HepG2 (cell line): Measurements from ENCODE around the gene DGKG. TPM values are rescaled to one million over a fixed set of nuclear protein-coding genes. Genes with fewer than 3 reads are reported as not detected.

Experiments
- ATAC-seq: fragments of 200-7000 bp; cut with Tn5 transposase; 3 replicates; pipeline ENCODE4 v1.9.1; 2020; ENCODE audit warnings: mild to moderate bottlenecking, moderate library complexity
- Bru-seq: library from RNA; stranded (reverse); fragments of 400-500 nt; gene quantifications from one replicate; lab custom pipeline; 2021; lab: Mats Ljungman, UMichigan
- BruChase-seq, 2 experiments: library from RNA; stranded (reverse); fragments of 400-500 nt; gene quantifications; one replicate each; lab custom pipeline; 2021; lab: Mats Ljungman, UMichigan
- BruUV-seq: library from RNA; stranded (reverse); fragments of 400-500 nt; replicated peaks from 2 replicates; lab custom pipeline; 2021; lab: Mats Ljungman, UMichigan
- CTCF ChIA-PET: fragments of 300-600 bp; formaldehyde crosslinking; extraction: SDS; loops from one replicate; lab custom pipeline; 2021; ENCODE audit warnings: low total read pairs, inconsistent platforms, low intra/inter-chr PET ratio; lab: Yijun Ruan, JAX
- POLR2A ChIA-PET: fragments of 350-600 bp; sonication (Branson Sonifier 250); formaldehyde crosslinking; loops from one replicate; lab custom pipeline; 2020; ENCODE audit warnings: antibody characterized with exemption, inconsistent platforms; lab: Yijun Ruan, JAX
- DNase-seq: peaks from one replicate; pipeline ENCODE4 v3.0.0-alpha.2; 2015; ENCODE audit warnings: low spot score
- FAIRE-seq: peaks from 3 replicates; lab custom pipeline; 2011; peaks lifted over from hg19 to GRCh38; lab: Jason Lieb, UNC
- H2AFZ ChIP-seq: one replicate; pipeline ENCODE4 v1.6.1; 2011; ENCODE audit warnings: low read length, inconsistent platforms
- H3K27ac ChIP-seq: fragments of 300-600 bp; 3 replicates; pipeline ENCODE4 v1.8.0; 2011; ENCODE audit warnings: mixed run types, mild to moderate bottlenecking, mixed read lengths, low read length, inconsistent platforms; ENCODE audit not compliant: insufficient read depth; ENCODE audit errors: extremely low read length
- H3K27me3 ChIP-seq, 2 experiments: fragments of 200-600 bp in 1 of 2; 2 replicates in 1 of 2; 3 replicates in 1 of 2; pipeline versions ENCODE4 v1.6.0 to v1.8.0; 2011; ENCODE audit warnings: low read length in 2 of 2, mild to moderate bottlenecking in 2 of 2, moderate library complexity in 2 of 2, inconsistent platforms in 1 of 2; ENCODE audit not compliant: insufficient read depth in 2 of 2, control insufficient read depth in 1 of 2
- H3K36me3 ChIP-seq, 2 experiments: fragments of 200-600 bp in 1 of 2; replicated peaks in 1 of 2; 2 replicates in 1 of 2; 3 replicates in 1 of 2; pipeline versions ENCODE4 v1.5.1 to v1.8.0; 2011; ENCODE audit warnings: low read length in 2 of 2, inconsistent platforms in 1 of 2; ENCODE audit not compliant: insufficient read depth in 2 of 2, control insufficient read depth in 1 of 2
- H3K4me1 ChIP-seq: 2 replicates; pipeline ENCODE4 v1.5.1; 2012; ENCODE audit warnings: low read length, inconsistent platforms; ENCODE audit not compliant: insufficient read depth
- H3K4me2 ChIP-seq: 2 replicates; pipeline ENCODE4 v1.6.0; 2011; ENCODE audit warnings: low read depth, low read length, inconsistent platforms
- H3K4me3 ChIP-seq, 3 experiments: fragments of 200-600 bp in 1 of 3; sonication (generic), shearing (Covaris generic) in 1 of 3; replicated peaks in 1 of 3; 2 replicates each; pipeline ENCODE4 v1.5.1; 2011 to 2016; ENCODE audit warnings: low read length in 3 of 3, inconsistent platforms in 2 of 3, low read depth in 2 of 3, mild to moderate bottlenecking in 2 of 3, control low read depth in 1 of 3, mixed read lengths in 1 of 3; ENCODE audit not compliant: insufficient read depth in 1 of 3
- H3K79me2 ChIP-seq: one replicate; pipeline ENCODE4 v1.6.1; 2011; ENCODE audit warnings: low read length, inconsistent platforms; ENCODE audit not compliant: insufficient read depth
- H3K9ac ChIP-seq: 2 replicates; pipeline ENCODE4 v1.6.0; 2011; ENCODE audit warnings: mild to moderate bottlenecking, low read depth, low read length, inconsistent platforms; ENCODE audit not compliant: insufficient read depth
- H3K9me3 ChIP-seq: 2 replicates; pipeline ENCODE4 v1.5.1; 2012; ENCODE audit warnings: mild to moderate bottlenecking, low read length
- H4K20me1 ChIP-seq: 2 replicates; pipeline ENCODE4 v1.6.0; 2011; ENCODE audit warnings: inconsistent platforms, mild to moderate bottlenecking, low read length, moderate library complexity; ENCODE audit not compliant: insufficient read depth
- HDAC1 ChIP-seq: sonication (generic); formaldehyde crosslinking; IDR thresholded peaks from 2 replicates; pipeline ENCODE4 v1.5.1; 2020; ENCODE audit warnings: mild to moderate bottlenecking, missing genetic modification reagents
- HDAC2 ChIP-seq: sonication (generic); formaldehyde crosslinking; IDR thresholded peaks from 2 replicates; pipeline ENCODE4 v1.4.0; 2020; ENCODE audit warnings: missing genetic modification reagents
- ZNF687 ChIP-seq: sonication (generic); formaldehyde crosslinking; IDR thresholded peaks from 2 replicates; pipeline ENCODE4 v1.5.1; 2020; ENCODE audit warnings: mild to moderate bottlenecking, missing genetic modification reagents, moderate library complexity
- ZNF800 ChIP-seq: sonication (generic); formaldehyde crosslinking; IDR thresholded peaks from 2 replicates; pipeline ENCODE4 v1.4.0; 2020; ENCODE audit warnings: missing genetic modification reagents
- WGBS: methylation state at CpG from one replicate; pipeline ENCODE4 v1.1.6; 2017; ENCODE audit warnings: low lambda C conversion rate; 5-methylcytosine and 5-hydroxymethylcytosine counted together
- in situ Hi-C: cut with HindIII; loops from 2 replicates; pipeline ENCODE4 v1.10.0; 2017; ENCODE audit warnings: low pct_unique_long_range_greater_than_20kb; ENCODE audit not compliant: extremely low pct_ligation_motif_present
- intact Hi-C: fragments of 100-400 bp; cut with micrococcal nuclease; formaldehyde crosslinking; loops from one replicate; pipeline ENCODE4 v1.10.0; 2022; ENCODE audit not compliant: unreplicated experiment
- long read RNA-seq, 2 experiments: library from RNA in 1 of 2; library from polyadenylated mRNA in 1 of 2; stranded (forward) in 1 of 2; unstranded in 1 of 2; transcript quantifications; one replicate each; pipeline ENCODE4 v2.0.0, GENCODE V29; 2019 to 2022
- polyA minus RNA-seq, 3 experiments: library from RNA; depleted of rRNA, polyadenylated mRNA; stranded (reverse); fragments of >200 nt; gene quantifications; 2 replicates each; pipeline ENCODE4 v1.2.3, GENCODE V29; 2011; ENCODE audit warnings: low replicate concordance in 1 of 3
- polyA plus RNA-seq, 8 experiments: library from polyadenylated mRNA; depleted of rRNA in 3 of 8; stranded (reverse) in 7 of 8; unstranded in 1 of 8; fragments of >200 nt; fragmentation: Illumina TruSeq in 4 of 8; extraction: Trizol in 4 of 8; gene quantifications; 2 replicates each; pipeline versions ENCODE4 v1.2.1 to v1.2.3, GENCODE V29; 2011 to 2016; ENCODE audit warnings: low read depth in 4 of 8, missing spikeins in 1 of 8, mixed read lengths in 1 of 8; ENCODE audit not compliant: insufficient read depth in 1 of 8
- total RNA-seq, 5 experiments: library from RNA; depleted of rRNA; stranded (reverse); fragments of >200 nt; fragmentation: Illumina TruSeq; extraction: Trizol; gene quantifications; 2 replicates each; pipeline ENCODE4 v1.2.3, GENCODE V29; 2016; ENCODE audit warnings: low read depth in 1 of 5
- TF ChIP-seq, protein P1 (sequence below): sonication (generic); formaldehyde crosslinking; IDR thresholded peaks from 2 replicates; pipeline ENCODE4 v1.9.0; 2022; ENCODE audit warnings: missing genetic modification reagents, mild to moderate bottlenecking, borderline replicate concordance

The DGKG gene
- total RNA-seq (2016; rRNA removed; fragmentation: Illumina TruSeq; extraction: Trizol) (6.2 and 10.2 TPM in 2 replicates), polyA plus RNA-seq (2011; rRNA removed) (3.1 and 3.8 TPM in 2 replicates), polyA minus RNA-seq (2011; rRNA and poly(A)+ RNA removed; ENCODE audit: low replicate concordance) (6.4 TPM in 1 of 2 replicates, not detected in the other), Bru-seq, nascent RNA (percentile 47 among the genes with signal in this experiment), BruChase-seq, experiment 1, labeled RNA remaining after a 6-hour chase (percentile 33 among the genes with signal in this experiment), BruChase-seq, experiment 2, labeled RNA remaining after a 2-hour chase (percentile 44 among the genes with signal in this experiment)
- 7.1 TPM in 2 replicates for total RNA-seq (2016; cell fraction: cytosol; rRNA removed; fragmentation: Illumina TruSeq; extraction: Trizol; ENCODE audit: low read depth)
- total RNA-seq (2016; cell fraction: insoluble cytoplasmic fraction; rRNA removed; fragmentation: Illumina TruSeq; extraction: Trizol), result 6.5 and 10.7 TPM in 2 replicates
- total RNA-seq (2016; cell fraction: membrane; rRNA removed; fragmentation: Illumina TruSeq; extraction: Trizol), result 7.4 and 9.0 TPM in 2 replicates
- total RNA-seq (2016; cell fraction: nucleus; rRNA removed; fragmentation: Illumina TruSeq; extraction: Trizol), result 6.0 and 6.2 TPM in 2 replicates
- polyA plus RNA-seq (2011; cell fraction: cytosol; rRNA removed), result 3.0 and 3.5 TPM in 2 replicates
- polyA plus RNA-seq (2011; cell fraction: nucleus; rRNA removed), result 2.5 and 3.9 TPM in 2 replicates
- 3.7 and 6.9 TPM in 2 replicates for polyA plus RNA-seq (2012)
- polyA plus RNA-seq (2016; cell fraction: cytosol; fragmentation: Illumina TruSeq; extraction: Trizol; ENCODE audit: low read depth), result 2.6 and 3.2 TPM in 2 replicates
- polyA plus RNA-seq (2016; cell fraction: insoluble cytoplasmic fraction; fragmentation: Illumina TruSeq; extraction: Trizol; ENCODE audit: low read depth), result 7.5 and 8.9 TPM in 2 replicates
- 4.2 and 5.5 TPM in 2 replicates for polyA plus RNA-seq (2016; cell fraction: membrane; fragmentation: Illumina TruSeq; extraction: Trizol; ENCODE audit: low read depth)
- polyA plus RNA-seq (2016; cell fraction: nucleus; fragmentation: Illumina TruSeq; extraction: Trizol; ENCODE audit: insufficient read depth, low read depth), result 2.1 and 4.9 TPM in 2 replicates
- 3.3 and 4.8 TPM in 2 replicates for polyA minus RNA-seq (2011; cell fraction: cytosol; rRNA and poly(A)+ RNA removed)
- polyA minus RNA-seq (2011; cell fraction: nucleus; rRNA and poly(A)+ RNA removed), result 9.3 and 13.4 TPM in 2 replicates
- long read RNA-seq, experiment 1, partial matches to known transcripts, result 1 of 4 reads
- long read RNA-seq, experiment 1, other reads (novel, unspliced or antisense), result 2 of 4 reads
- long read RNA-seq, experiment 2, transcript DGKG-211 (6 exons, 609 nt), result major isoform, 6 of 13 reads
- long read RNA-seq, experiment 2, partial matches to known transcripts, result 0 of 13 reads
- long read RNA-seq, experiment 2, other reads (novel, unspliced or antisense), result 6 of 13 reads

- Histone ChIP-seq H3K79me2 (no peaks in the 10 kb centered on the region), H3K4me2 (peak within 1 kb of the TSS; percentile 83), H3K4me3 (peak within 1 kb of the TSS; percentile 52 to 72 (median 62)), H3K4me1 (peaks cover 71% of the 10 kb centered on the region), H3K36me3 (no peaks in the 10 kb centered on the region), H4K20me1 (no peaks in the 10 kb centered on the region), H3K9me3 (no peaks in the 10 kb centered on the region), H2AFZ (no peak within 1 kb of the TSS), H3K27me3 (peaks cover 3 to 51% of the 10 kb centered on the region in 2 experiments), H3K27ac (no peak within 1 kb of the TSS), H3K9ac (peak within 1 kb of the TSS; percentile 64; the same call in 1 of the 2 replicates)
- BruUV-seq, result no TSS peak
- ATAC-seq (peak; percentile 78), FAIRE-seq (no peak), DNase-seq (no peak)
- intact Hi-C loops (no loop called here), in situ Hi-C loops (no loop called here)
- CTCF ChIA-PET, result no interaction called here
- POLR2A ChIA-PET, result interaction anchor here (1.3 kb wide), 1 partner anchor 9 kb away, joined by 3 read pairs; no protein-coding TSS in a partner anchor
- WGBS, result 0% methylated on average over 15 of the region's 62 CpGs
- TF ChIP-seq, protein P1, sequence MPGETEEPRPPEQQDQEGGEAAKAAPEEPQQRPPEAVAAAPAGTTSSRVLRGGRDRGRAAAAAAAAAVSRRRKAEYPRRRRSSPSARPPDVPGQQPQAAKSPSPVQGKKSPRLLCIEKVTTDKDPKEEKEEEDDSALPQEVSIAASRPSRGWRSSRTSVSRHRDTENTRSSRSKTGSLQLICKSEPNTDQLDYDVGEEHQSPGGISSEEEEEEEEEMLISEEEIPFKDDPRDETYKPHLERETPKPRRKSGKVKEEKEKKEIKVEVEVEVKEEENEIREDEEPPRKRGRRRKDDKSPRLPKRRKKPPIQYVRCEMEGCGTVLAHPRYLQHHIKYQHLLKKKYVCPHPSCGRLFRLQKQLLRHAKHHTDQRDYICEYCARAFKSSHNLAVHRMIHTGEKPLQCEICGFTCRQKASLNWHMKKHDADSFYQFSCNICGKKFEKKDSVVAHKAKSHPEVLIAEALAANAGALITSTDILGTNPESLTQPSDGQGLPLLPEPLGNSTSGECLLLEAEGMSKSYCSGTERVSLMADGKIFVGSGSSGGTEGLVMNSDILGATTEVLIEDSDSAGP (CRISPR knock-in tag), result peak; percentile 43; the same call in 1 of the 2 replicates
- TF ChIP-seq HDAC1, result peak; percentile 28; the same call in 1 of the 2 replicates
- peak; percentile 82 for TF ChIP-seq ZNF800 (CRISPR knock-in tag)
- peak; percentile 59 for TF ChIP-seq ZNF687 (CRISPR knock-in tag)
- 0 out of 2 replicates have a peak, but pooled peaks have one; percentile 29 for TF ChIP-seq HDAC2
Measured at GRCh38 chr3:186361762-186362536, at the start of gene DGKG. Gene DGKG, minus strand, starts transcription at chr3:186362234. Its CDS starts 41,775 bp downstream, at chr3:186320459.
